ENCODE results near the gene CCDC68.
"Not testable (repeated sequence)": the region's sequence is repeated elsewhere in the genome, so short reads cannot be mapped to it uniquely, and the experiment has no call there.

Gene CCDC68

DNA sequence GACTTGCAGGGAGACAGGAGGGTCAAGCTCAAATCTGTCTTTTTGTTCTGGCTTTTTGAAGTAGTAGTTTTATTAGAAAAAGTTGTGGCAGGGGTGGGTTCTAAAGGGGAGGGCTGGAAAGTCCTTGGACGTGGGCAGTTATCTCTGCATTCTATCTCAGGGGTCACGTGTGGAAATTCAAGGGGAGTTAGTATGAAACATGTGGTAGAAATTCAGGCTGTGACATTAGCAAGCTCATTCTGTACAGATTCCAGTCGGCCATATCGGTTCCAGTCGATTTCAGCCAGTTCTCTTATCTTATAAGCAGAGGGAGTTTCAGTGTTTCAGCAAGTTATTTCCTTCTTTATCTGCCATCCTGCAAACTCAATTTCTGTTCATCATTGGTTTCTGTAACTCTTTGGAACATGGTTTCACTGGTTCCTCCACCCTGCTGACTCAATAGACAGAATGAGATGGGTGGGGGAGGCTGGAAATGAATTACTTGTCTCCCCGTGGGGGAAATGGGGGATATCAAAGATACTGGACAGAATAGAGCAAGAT lies 78.0 kb downstream of the CCDC68 start:
- H3K4me3 ChIP-seq (ENCODE audit: low read length) = no peak overlapping the region
- no peak for DNase-seq (ENCODE audit: low read depth, low spot score)

GRCh38 chr18:54880395-54881105 lies 78.7 kb downstream of the CCDC68 start:
- no peak for DNase-seq (ENCODE audit: low read depth, low spot score)
- H3K4me3 ChIP-seq (ENCODE audit: low read length) = no peak overlapping the region

DNA sequence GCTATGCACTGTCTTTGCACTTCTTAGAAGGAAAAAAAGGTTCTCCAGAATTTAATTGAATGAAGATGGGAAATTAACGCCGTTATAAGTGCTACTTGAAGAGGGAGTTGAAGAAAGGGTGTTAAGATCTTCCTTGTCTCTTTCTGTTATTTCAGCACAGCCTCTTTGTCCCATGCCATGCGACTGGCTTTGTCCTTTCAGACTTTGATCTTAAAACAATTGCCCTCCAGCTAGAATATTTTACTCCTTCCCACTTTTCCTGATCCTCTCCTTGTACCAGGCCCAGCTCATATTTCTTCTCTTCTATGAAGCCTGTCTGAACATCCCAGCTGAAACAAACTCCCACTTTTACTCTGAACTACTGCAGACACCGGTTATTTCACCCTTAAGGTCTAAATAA lies 79.6 kb downstream of the CCDC68 start:
- no peak for DNase-seq (ENCODE audit: low read depth, low spot score)
- no peak overlapping the region for H3K4me3 ChIP-seq (ENCODE audit: low read length)

- H3K4me3 ChIP-seq (ENCODE audit: low read length) = no peak overlapping the region
- DNase-seq (ENCODE audit: low read depth, low spot score) = no peak
Measured at GRCh38 chr18:54878659-54879358, 80.5 kb downstream of the CCDC68 start.

GRCh38 chr18:54878159-54878622 lies 81.1 kb downstream of the CCDC68 start:
- DNase-seq (ENCODE audit: low read depth, low spot score) = no peak
- H3K4me3 ChIP-seq (ENCODE audit: low read length) = no peak overlapping the region

GRCh38 chr18:54877076-54877475 lies 82.2 kb downstream of the CCDC68 start:
- DNase-seq (ENCODE audit: low read depth, low spot score) = no peak

DNA sequence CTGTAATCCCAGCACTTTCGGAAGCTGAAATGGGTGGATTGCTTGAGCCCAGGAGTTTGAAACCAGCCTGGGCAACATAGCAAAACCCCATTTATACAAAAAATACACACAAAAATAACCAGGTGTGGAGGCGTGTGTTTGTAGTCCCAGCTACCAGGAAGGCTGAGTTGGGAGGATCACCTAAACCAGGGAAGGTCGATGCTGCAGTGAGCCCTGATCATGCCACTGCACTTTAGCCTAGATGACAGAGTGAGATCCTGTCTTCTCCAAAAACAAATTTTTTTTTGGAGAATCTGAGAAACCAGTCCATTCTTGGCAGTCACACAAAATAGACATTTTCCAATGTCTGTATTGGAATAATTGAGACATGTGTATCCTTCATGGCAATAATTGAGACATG lies 84.2 kb downstream of the CCDC68 start:
- H3K4me3 ChIP-seq (ENCODE audit: low read length) = no peak overlapping the region
- no peak for DNase-seq (ENCODE audit: low read depth, low spot score)

More at GRCh38 chr18:54877076-54877475, 82.2 kb downstream of the CCDC68 start:
- H3K4me3 ChIP-seq (ENCODE audit: low read length) = no peak overlapping the region

DNA sequence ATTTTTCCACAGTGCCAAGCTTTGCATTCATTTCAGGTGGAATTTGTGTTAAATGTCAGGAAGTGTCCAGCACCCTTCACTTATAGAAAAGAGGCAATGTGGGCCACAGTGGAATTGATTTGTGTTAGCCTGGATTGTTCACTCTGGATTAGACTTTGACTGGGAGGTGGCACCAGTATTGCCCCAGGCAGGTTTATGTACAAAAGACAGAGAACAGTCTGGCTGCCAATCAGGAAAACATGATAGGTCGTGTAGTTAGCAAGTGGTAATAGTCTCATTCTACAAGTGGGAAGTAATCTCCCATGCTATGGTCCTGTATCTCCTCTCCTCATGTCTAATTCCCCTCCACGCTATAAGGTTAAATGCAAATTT lies 85.4 kb downstream of the CCDC68 start:
- DNase-seq (ENCODE audit: low read depth, low spot score) = no peak
- no peak overlapping the region for H3K4me3 ChIP-seq (ENCODE audit: low read length)

DNA sequence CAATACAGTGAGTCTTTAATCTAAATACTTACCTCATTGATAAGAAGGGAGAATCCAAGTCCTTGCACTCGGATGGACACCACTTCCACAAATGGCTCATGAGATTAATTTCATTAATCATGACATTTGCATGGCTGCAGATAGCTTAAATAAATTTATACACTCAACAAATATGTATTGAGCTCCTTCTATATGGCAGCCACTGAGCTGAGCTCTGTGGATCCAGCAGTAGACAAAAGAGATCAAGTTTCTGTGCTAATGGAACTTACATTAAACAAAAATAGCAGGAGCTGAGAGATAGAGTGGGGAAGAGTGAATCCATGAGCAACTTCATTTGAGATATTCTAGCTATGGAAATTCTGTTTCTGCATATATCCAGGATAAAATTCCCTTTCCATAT lies 86.6 kb downstream of the CCDC68 start:
- no peak overlapping the region for H3K4me3 ChIP-seq (ENCODE audit: low read length)
- no peak for DNase-seq (ENCODE audit: low read depth, low spot score)

- no peak for DNase-seq (ENCODE audit: low read depth, low spot score)
- no peak overlapping the region for H3K4me3 ChIP-seq (ENCODE audit: low read length)
Measured at GRCh38 chr18:54871231-54871630, 88.0 kb downstream of the CCDC68 start.

DNA sequence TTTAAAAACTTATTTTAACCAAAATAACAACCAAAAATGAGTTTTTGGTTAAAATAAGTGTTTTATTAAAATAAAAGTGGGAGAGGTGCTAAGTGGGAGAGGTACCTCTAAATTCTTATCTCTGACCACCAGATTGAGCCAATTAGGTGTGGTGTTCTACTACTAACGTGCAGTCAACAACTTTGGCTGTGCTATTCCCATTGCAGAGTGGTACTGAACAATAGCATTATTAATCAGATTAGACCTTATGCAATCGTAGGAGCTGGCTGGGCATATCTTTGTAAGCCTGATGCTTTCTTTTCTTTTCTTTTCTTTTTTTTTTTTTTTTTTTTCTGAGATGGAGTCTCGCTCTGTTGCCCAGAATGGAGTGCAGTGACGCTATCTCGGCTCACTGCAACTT lies 92.1 kb downstream of the CCDC68 start:
- no peak overlapping the region for H3K4me3 ChIP-seq (ENCODE audit: low read length)
- no peak for DNase-seq (ENCODE audit: low read depth, low spot score)

- DNase-seq (ENCODE audit: low read depth, low spot score) = no peak
Measured at GRCh38 chr18:54860941-54861340, 98.3 kb downstream of the CCDC68 start.

DNA sequence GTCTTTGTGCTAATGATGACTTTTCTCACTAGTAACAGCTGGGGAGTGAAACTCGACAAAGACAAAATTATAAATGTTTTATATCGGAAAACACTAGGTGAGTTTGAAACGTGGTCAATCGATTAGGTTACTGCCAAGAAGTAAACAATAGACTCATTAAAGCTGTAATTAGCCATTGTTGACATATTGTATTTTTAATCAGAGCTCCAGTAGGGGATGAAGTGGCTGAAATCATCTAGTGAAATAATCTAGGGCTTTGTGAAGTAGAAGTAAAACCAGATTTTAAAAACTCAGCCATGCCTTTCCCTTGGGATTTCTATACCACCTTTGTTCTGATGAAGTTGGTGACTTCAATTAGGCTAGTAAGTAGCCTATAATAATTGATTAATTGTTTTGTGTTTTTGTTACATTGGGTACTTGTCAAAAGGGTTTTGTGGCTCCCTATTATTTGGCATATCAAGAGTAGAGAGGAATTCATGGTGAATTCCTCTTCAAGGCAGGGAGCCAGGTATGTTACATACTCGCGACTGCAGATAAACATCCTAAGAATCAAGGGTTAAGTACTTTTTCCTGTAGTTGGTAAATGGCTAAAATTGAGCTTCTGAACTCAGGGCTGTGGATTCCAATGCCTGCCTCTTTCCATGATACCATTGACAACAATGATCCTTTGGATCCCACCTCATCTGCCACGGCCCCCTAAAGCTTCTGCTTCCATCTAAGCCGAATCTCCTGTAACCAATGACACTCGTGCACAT lies 99.4 kb downstream of the CCDC68 start:
- DNase-seq (ENCODE audit: low read depth, low spot score) = no peak
- H3K4me3 ChIP-seq (ENCODE audit: low read length) = no peak overlapping the region

More at GRCh38 chr18:54860941-54861340, 98.3 kb downstream of the CCDC68 start:
- no peak overlapping the region for H3K4me3 ChIP-seq (ENCODE audit: low read length)

DNA sequence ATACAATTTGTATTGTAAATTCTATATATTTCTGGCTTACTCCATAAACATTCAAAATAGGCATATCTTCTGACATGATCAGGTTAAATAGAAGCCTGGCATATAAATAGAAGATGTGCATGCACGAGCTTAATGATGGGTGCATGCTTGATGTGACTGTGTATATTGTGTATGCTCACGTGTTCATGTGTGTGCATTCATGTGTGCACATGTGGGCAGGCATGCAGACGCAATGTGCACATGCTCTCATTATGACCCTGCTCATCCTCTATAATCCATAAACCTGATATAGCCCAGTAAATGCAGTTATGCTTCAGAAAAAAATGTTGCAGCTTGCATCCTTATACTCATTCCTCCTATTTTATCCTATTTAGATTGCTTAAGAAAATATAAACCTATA lies 101.8 kb downstream of the CCDC68 start:
- no peak overlapping the region for H3K4me3 ChIP-seq (ENCODE audit: low read length)
- no peak for DNase-seq (ENCODE audit: low read depth, low spot score)

GRCh38 chr18:54856105-54856646 lies 103.1 kb downstream of the CCDC68 start:
- H3K4me3 ChIP-seq (ENCODE audit: low read length) = no peak overlapping the region
- no peak for DNase-seq (ENCODE audit: low read depth, low spot score)

DNA sequence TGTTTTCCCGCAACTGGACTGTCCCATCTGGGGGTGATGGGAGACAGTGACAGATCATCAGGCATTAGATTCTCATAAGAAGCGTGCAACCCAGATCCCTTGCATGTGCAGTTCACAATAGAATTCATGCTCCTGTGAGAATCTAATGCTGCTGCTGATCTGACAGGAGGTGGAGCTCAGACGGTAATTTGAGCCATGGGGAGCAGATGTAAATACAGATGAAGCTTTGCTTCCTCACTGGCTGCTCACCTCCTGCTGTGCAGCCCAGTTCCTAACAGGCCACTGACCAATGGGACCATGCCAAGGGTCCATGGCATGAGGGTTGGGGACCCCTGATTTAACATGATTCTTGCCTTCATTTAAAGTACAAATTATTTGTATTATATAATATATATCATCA lies 104.2 kb downstream of the CCDC68 start:
- DNase-seq (ENCODE audit: low read depth, low spot score); H3K4me3 ChIP-seq (ENCODE audit: low read length): not testable (repeated sequence)

DNA sequence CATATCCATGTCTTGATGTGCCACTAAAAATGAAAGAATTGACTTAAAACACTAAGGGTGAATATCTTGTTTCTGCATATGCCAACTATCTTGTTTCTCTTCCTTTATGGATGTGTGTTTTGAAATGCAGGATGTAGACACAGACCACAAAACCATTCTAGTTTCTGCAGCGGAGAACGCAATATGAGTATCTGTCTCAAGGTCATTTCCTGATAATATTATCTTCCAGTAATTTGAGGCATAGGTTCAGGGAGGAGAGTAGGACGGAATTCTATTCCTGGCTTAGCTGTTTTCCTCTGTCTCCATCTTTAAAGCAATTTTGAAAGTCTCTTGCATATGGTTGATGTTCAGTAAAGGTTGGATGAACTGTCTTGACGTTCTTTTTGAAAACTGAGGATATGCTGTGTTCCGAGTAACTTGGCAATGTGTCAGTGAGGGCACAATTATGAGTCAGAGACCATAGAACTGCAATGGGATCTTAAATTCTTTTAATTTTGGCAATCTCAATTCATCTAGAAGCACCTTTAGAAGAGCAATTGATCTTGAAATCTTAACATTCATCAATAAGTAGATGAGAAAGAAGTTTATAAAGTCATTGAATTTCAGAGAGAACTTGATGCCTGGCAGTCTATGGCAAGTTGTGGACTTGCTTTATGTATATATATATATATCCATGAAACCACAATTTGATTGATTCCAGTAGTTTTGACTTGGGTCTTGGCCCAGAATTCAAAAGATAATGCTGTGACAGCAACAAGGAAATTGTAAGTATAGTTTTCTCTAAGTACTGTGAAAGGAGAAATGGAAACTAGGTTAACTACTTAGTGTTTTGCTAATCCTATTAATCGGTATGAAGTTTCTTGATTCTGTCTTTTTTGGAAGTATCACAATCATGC lies 106.2 kb downstream of the CCDC68 start:
- DNase-seq (ENCODE audit: low read depth, low spot score) = no peak
- no peak overlapping the region for H3K4me3 ChIP-seq (ENCODE audit: low read length)
